NCI-H82 treated with DMSO at 0.1 percent for 48 hours (cell line): Measurements from ENCODE around the gene TMEFF1.
A peak's percentile ranks its signal among the peaks of the same experiment; 100 is the strongest.
"Not testable (repeated sequence)": the region's sequence is repeated elsewhere in the genome, so short reads cannot be mapped to it uniquely, and the experiment has no call there.

Experiments
- DNase-seq: peaks from one replicate; lab custom pipeline; 2025; ENCODE audit not compliant: unreplicated experiment; lab: John Stamatoyannopoulos, UW

Gene TMEFF1

DNA sequence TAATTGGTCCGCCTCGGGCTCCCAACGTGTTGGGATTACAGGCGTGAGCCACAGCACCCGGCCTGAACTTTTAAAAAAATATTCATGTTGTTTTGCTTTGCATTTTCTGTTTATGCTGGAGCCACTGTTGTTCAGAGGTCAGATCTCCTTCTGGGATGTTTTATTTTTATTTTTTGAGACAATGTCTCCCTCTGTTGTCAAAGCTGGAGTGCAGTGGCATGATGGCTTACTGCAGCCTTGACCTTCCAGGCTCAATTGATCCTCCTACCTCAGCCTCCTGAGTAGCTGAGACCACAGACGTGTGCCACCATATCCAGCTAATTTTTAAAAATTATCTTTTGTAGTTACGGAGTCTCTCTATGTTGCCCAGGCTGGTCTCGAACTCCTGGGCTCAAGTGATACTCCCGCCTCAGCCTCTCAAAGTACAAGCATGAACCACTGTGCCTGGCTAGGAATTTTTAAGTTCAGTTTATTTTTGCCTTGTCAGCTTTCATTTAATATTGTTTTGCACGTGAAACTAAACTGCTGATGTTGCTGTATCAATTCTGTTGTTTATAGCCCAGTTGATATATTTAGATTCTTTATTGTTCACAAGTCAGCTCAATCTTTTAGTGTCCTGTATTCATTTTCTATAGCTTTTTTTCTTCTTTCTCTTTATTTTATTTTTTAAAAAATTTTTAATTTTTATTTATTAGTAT lies 13.7 kb downstream of the TMEFF1 start:
- no peak for DNase-seq

DNA sequence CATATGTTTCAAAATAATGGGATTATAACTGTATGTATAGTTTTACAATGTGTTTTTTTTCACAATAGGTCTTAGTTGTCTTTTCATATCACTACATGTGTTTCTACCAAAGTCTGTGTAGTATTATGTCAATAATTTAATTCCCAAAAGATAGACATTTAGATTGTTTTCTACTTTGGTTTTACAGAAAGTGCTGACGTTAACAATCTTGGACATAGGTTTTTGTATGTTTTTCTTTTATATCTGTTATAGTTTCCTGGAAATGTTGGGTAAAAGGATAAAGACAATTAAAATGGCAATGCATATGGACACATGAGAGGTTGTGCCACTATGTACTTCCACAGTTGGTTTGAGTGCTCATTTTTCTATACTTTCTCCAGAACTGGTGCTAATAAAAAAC lies 15.2 kb downstream of the TMEFF1 start:
- no peak for DNase-seq

DNA sequence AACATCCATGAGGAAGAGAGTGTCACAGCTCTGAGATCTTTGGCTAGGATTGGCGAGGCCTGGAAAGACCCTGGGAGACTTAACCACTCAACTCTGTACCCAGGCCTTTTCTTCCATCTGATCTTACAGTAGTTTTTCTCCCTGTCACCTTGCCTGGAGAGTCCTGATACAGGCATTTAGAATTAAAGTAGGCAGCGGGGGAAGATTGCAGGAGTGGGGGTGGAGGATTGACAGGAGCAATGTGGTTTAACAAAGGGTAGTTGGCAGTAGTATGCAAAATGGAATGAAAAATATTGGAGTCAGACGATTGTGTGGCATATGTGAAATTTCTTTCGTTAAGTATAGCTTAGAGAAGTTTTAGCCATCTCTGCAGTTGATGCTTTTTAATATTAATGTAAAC lies 16.9 kb downstream of the TMEFF1 start:
- DNase-seq: no peak

DNA sequence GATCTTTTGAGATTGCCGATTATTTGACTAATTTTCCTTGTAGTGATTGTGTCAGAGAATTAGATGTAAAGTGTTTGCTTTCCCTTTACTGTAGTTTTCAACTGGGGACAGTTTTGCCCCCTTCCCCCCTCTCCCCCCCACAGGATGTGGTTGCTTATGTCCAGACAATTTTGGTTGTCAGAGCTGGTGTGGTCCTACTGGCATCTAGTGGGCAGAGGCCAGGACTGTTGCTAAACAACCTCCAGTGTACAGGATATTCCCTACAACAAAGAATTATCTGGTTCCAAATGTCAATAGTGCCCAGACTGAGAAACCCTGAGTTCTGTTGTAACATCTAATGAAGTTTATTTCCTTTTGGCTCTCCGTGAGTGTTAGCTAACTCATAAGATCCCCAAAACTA lies 20.0 kb downstream of the TMEFF1 start:
- DNase-seq: no peak

DNA sequence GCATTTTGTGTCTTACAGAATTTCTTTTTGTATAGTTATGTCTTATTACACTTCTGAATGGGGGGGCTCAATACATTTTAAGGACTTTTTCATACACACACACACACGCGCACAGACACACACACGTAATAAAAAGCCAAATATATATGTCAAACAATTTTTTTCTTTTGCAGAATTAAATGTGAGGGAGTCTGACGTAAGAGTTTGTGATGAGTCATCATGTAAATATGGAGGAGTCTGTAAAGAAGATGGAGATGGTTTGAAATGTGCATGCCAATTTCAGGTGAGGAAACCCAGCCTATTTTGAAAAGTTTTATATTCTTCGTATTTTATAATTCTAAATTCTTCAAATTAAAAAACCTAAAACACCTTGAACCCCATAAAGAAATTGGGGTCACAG lies 25.6 kb downstream of the TMEFF1 start:
- DNase-seq: no peak

DNA sequence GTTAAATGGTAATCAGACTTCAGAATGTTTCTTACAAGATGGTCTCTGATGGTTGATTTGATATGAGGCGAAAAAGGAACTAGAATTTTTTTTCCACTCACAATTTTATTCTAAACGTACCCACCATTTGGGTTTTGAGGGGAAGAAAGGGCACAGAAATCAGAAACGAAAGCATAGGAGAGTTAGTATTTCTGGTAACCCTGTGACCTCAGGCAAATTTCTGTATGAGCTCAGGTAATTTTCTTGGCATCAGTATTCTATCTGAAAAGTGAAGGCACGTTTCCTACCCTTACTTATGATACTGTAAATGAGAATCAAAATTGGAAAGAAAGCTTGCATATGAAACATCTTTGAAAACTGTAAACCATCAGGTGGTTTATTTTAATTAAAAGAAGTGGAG lies 26.5 kb downstream of the TMEFF1 start:
- DNase-seq: no peak

DNA sequence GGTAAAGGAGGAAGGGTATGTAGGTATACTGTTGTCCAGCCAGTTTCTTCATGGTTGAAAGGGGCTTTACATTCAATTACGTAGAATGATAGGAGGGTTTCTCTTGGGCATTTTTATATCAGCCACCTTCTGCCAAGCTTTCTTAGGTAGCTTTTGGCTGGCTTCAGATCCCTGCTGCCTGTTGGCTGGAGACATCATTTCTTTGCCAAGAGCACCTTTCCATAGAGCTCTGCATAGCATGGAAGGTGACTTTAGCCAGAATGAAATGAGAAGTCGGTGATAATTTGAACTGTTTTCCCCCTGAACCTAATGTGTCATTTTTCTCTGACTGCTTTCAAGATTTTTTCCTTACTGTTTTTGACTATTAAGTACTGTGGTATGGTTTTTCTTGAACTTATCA lies 26.9 kb downstream of the TMEFF1 start:
- no peak for DNase-seq

DNA sequence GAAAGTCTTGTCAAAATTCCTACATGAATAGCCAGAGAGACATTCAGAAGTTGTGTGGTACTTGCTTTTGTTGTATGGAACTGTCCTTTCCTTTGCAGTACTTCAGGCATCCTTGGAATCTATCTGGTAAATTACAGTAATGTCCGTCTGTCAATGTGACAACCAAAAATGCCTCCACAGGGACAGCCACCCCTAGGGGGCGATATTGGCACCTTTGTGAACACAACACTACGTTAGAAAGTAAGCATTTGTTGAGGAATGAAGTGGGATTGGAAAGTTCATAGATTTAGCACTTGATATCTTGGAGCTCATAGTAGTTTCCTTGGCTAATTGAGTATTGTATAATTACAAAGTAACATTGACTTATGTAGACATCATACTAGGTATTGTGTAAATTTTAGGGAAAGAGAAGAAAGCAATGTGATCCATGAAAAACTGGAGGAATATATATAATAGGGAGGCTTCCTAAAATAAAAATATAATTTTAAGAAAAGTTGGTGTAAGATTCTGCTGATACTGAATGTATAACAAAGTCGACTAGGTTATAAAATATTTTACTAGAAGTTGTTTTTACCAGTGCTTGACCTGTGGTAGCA lies 32.7 kb downstream of the TMEFF1 start:
- no peak for DNase-seq

DNA sequence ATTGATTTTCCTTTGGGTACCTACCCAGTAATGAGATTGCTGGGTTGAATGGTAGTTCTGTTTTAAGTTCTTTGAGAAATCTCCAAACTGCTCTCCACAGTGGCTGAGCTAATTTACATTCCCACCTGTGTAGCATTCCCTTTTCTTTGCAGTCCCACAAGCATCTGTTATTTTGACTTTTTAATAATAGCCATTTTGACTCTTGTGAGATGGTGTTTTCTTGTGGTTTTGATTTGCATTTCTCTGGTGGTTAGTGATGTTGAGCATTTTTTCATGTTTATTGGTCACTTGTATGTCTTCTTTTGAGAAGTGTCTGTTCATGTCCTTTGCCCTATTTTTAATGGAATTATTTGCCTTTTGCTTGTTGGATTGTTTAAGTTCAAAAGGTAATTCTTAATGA lies 34.4 kb downstream of the TMEFF1 start:
- not testable (repeated sequence) for DNase-seq

DNA sequence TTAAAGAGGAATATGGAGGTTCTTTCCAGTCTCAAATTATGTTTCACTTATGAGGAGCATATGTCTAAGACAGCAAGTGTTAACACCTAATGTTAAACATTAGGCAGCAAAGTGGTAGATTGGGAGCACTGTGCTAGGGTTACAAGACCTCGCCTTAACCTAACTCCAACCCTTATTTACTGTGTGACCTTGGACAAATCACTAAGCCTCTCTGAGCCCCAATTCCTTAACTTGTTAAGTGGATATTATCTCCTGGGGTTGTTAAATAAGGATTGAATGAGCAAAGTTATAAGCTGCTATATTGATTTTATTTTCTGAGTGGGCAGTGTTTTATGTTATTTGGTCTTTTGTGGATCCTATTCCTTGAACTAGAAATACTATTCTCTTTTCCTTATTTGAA lies 38.3 kb downstream of the TMEFF1 start:
- DNase-seq: no peak

DNA sequence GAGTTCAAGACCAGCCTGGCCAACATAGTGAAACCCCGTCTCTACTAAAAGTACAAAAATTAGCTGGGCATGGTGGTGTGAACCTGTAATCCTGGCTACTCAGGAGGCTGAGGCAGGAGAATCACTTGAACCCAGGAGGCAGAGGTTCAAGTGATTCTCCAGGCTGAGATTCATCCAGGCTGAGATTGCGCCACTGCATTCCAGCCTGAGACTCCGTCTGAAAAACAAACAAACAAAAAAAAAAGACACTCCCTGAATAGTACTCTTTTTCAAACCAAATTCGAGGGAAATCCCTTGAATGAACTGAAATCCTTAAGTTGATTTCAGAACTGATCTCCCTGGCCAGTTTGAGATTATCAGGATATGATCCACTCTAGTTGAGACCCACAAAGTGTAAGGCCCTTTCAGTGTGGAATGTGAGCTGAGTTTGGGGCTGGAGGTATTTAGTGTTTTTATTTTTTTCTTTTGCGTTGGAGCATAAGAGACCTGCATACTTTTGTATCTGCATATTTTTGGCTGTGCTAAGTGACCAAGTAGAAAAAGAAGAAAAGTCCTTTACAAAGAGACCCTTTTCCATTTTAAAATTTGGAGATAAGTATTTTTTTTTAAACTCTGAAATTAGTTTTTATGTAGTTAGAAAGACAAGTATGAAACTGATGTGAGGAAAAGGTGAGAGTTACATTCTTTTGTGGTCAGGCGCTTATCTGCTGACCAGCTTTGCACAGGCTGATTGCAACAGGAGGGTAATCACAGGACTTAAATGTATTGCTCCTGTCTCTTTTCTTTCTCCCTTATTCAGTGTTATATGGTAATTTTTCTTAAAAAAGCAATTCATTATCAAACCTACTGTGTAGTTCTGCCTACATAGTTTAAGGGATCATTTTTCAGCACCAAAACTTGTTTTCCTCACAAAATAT lies 42.9 kb downstream of the TMEFF1 start:
- no peak for DNase-seq

DNA sequence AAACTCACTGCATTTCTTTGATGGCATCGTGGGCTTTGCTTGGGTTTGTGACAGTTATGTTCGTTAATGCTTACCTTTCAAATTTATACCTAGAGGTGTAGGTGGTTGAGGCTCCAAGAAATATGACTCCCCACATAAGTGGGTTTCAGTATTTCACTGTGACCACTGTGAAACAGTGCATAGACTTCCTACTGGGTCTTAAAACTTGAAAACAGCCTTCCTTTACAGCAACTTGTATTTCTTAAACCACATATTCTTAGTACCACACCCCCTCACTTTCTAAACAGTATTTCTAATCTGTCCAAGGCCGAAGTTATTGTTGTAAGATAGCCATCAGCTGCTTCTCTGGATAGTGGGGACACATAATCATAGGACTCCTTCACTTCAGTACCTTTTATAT lies 48.3 kb downstream of the TMEFF1 start:
- DNase-seq: no peak

DNA sequence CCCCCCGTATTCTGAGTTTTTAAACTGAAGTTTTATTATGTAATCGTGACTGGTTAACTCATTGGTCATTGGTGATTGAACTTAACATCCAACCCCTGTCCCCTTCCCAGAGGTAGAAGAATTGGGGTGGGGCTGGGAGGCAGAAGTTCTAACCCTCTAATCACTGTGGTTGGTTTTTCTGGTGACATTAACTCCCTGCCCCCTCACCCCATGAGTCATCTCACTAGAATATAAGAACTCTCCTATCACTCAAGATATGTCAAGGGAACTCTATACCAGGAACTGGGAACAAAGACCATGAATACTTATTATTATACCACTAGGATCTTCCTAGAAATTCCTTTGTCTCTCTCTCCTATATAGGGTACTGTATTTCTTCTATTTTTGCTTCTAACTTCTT lies 52.6 kb downstream of the TMEFF1 start:
- no peak for DNase-seq

DNA sequence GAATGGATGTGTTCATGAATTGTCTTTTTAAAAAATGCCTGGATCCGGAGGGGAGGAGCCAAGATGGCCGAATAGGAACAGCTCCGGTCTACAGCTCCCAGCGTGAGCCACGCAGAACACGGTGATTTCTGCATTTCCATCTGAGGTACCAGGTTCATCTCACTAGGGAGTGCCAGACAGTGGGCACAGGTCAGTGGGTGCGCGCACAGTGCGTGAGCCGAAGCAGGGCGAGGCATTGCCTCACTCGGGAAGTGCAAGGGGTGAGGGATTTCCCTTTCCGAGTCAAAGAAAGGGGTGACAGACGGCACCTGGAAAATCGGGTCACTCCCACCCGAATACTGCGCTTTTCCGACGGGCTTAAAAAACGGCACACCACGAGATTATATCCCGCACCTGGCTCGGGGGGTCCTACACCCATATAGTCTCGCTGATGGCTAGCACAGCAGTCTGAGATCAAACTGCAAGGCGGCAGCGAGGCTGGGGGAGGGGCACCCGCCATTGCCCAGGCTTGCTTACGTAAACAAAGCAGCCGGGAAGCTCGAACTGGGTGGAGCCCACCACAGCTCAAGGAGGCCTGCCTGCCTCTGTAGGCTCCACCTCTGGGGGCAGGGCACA lies 54.3 kb downstream of the TMEFF1 start:
- DNase-seq: not testable (repeated sequence)

DNA sequence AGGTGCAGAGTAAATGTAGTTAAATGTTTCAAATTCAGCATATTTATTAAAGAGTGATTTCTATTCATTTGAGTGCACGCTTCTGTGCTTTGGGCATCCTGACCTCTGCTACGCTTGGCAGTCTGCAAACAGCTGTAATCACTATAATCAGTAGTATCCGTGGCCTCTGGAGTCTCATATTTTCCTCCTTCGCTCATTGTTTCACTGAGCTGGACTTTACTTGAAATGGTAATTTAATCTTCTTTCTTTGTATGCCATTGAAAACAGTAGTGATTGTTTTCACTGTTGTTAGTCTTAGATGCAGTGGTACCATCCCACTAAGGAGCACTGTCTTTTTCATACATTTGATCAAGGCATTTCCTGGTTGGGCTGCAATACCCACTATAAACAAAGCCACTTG lies 61.5 kb downstream of the TMEFF1 start:
- DNase-seq: no peak

DNA sequence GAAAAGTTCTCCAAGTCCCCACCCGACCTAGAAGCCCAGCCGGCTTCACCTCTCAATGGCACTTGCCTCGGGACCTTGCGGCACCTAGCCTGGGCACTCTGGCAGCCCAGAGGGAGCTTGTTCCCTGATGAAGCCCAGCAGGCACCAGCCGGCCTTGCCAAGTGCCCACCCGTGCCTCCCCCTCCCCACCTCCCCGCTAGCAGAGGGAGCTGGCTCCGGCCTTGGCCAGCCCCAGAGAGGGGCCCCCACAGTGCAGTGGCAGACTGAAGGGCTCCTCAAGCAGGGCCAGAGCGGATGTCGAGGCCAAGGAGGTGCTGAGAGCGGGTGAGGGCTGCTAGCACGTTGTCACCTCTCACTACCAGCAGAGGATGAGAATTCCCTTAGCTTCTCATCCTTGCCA lies 67.4 kb downstream of the TMEFF1 start:
- DNase-seq: no peak

DNA sequence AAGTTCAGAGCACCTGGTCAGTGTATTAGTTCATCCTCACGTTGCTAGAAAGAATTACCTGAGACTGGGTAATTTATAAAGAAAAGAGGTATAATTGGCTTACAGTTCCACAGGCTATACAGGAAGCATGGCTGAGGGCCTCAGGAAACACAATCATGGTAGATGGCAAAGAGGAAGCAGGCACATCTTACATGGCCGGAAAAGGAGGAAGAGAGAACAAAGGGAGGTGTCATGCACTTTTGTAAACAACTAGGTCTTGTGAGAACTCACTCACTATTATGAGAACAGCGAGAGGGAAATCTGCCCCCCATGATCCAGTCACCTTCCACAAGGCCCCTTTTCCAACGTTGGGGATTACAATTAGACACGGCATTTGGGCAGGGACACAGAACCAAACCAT lies 76.1 kb downstream of the TMEFF1 start:
- DNase-seq: no peak

DNA sequence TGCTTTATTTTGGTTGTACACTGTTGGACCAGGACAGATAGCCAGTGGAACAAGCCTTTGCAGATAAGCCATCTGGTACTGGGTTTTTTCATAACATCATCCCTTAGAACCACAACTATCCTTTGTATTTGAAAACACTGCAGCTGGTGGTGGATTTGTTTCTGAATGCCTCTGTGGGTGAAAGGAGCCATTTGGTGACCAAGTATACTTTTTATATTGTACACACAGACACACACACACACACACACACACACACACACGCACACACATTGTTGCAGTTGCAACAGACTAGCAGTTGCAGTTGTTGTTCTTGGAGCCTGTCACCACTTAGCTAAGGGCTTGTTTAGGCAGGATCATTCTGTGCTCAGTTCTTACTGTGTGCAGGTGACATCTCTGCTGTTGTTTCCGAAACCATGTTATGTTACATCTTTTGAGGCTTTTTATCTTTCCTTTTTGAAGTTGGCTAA lies 82.0 kb downstream of the TMEFF1 start:
- DNase-seq: peak; percentile 30

DNA sequence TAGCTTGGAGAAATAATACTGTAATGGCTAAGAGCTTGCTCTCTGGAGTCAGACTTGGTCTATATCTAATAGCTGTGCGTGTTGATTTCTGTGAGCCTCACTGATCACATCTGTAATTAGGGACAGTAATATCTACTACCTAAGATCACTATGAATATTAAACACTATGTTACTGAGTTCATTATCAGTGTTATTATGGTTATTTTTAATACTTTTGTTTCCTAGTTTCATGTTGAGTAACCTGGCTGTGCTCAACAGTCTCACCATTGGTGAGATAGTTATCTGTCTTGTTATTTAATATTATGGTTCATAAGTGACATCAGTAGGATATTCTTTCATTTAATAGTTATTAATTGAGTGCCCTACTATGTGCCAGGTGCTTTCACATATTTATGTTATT lies 82.5 kb downstream of the TMEFF1 start:
- no peak for DNase-seq

DNA sequence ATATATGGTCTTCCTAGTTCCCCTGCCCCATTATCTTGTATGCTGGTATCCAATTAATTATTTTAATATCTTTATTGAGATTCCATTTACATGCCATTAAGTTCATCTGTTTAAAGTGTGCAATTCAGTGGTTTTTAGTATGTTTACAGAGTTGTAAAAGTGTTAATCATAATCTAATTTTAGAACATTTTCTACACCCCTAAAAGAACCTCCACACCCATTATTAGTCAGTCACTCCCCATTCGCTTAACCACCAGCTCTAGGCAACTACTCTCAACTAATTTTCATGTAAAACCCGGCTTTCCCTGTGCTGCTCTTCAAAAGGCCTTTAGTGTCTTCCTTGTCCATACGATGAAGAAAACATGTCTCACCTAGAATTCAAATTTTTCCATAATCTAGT lies 84.1 kb downstream of the TMEFF1 start:
- no peak for DNase-seq

DNA sequence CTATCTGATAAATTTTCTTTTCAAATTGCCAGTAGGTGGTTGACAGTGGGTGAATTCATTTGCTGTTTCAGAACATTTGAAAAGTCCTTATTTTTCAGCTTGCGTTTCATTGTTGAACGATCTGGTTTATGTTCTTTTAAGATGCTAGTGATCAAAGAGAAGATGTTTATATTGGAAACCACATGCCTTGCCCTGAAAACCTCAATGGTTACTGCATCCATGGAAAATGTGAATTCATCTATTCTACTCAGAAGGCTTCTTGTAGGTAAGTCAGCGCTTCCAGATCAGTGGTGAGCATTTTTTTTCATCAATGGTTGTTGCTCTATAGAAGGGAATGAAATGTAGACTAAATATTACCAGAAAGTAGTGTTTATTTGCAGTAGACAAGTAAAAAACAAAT lies 88.3 kb downstream of the TMEFF1 start:
- DNase-seq: no peak

DNA sequence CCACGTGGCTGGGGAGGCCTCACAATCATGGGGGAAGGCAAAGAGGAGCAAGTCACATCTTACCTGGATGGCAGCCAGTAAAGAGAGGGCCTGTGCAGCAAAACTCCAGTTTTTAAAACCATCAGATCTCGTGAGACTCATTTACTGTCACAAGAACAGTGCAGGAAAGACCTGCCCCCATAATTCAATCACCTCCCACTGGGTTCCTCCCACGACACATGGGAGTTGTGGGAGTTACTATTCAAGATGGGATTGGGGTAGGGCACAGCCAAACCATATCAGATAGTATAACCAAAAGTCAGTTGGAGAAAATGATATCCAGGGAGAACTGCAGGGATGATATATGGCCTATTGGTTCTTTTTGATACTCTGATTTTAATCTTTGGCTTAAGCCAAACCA lies 94.9 kb downstream of the TMEFF1 start:
- no peak for DNase-seq
